Mesenteric fat pad (tissue), 1 donor: ENCODE measurements around the gene VPS8. TPM values are rescaled to one million over a fixed set of nuclear protein-coding genes. Genes with fewer than 3 reads are reported as not detected.

Experiments
- DNase-seq: peaks from one replicate; pipeline ENCODE4 v3.0.0-alpha.2; 2020; ENCODE audit warnings: low spot score
- total RNA-seq: library from RNA; stranded (reverse); fragmentation: NEBNext Ultra II Directional; extraction: Animal tissue kit (Norgen Biotek cat#: 25700); gene quantifications from one replicate; pipeline ENCODE4 v1.2.1, GENCODE V29; 2021
- donor health status: DM: yes; HTN: yes; CAD: no.

Gene VPS8
- total RNA-seq, 1 donor from 2014 or later = 55.0 TPM

DNA sequence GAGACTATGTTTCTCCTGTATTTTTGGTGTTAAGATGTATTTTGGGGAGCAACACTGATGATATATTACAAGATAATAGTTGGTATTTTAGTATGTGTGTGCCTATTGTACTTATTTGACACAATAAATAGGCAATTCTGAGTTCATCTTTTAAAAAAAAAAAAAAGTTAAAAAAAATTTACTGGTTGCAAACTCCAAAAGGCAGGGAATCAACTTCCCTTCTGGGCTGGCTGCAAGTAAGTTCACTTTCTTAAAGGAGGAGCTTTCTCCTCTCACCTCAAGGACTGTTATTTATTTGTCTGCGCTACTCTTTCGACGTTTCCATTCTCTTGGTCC is 335 bp upstream of the VPS8 start:
- no peak for DNase-seq

DNA sequence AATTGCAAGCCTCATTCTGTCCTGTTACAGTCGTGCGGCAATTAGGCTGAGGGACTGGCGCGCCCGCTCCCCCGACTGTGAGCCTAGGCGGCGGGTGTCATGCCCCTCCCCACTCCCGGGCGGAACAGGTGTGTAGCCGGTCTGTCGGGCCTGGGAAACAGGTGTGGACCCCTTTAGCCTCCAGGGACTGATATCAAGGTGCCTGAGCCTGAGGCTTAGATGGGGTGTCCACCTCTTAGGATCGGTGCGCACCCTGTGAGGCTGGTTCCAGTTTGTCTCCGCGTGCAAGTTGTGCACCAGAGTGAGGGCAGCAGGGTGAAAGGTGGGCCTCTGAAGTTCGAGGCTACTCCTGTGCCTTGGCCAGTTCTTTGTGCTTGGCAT is 686 bp downstream of the VPS8 start:
- no peak for DNase-seq

DNA sequence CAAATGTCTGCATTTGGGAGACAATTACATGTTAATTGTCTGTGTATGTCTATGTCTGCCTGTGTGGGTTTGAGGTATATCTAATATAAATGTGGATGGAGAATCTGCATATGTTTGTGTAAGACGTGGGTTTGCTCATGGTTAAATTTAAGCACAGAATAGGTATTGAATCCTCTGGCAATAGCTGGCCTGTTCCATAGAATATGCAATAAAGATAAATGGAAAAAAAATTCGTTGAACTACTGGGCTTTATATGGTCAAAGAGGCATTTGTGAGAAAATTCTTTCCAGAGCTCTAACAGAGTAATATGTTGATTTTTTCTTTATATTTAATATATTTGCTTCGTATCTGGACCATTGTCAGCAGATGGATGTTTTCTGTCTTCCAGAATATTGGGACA is 1.4 kb downstream of the VPS8 start:
- DNase-seq = no peak

DNA sequence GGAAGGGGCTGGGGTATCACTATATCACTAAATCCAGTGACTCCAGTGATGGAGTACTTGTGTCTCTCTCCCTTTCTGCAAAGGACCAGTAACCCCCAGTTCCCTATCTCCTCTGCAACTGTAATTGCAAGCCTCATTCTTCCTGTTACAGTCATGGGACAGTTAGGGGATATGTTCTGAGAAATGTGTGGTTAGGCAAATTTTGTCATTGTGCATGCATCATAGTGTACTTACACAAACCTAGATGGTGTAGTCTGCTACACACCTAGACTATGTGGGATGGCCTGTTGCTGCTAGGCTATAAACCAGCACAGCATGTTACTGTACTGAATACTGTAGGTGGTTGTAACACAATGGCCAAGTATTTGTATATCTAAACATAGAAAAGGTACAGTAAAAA is 2.2 kb downstream of the VPS8 start:
- no peak for DNase-seq

DNA sequence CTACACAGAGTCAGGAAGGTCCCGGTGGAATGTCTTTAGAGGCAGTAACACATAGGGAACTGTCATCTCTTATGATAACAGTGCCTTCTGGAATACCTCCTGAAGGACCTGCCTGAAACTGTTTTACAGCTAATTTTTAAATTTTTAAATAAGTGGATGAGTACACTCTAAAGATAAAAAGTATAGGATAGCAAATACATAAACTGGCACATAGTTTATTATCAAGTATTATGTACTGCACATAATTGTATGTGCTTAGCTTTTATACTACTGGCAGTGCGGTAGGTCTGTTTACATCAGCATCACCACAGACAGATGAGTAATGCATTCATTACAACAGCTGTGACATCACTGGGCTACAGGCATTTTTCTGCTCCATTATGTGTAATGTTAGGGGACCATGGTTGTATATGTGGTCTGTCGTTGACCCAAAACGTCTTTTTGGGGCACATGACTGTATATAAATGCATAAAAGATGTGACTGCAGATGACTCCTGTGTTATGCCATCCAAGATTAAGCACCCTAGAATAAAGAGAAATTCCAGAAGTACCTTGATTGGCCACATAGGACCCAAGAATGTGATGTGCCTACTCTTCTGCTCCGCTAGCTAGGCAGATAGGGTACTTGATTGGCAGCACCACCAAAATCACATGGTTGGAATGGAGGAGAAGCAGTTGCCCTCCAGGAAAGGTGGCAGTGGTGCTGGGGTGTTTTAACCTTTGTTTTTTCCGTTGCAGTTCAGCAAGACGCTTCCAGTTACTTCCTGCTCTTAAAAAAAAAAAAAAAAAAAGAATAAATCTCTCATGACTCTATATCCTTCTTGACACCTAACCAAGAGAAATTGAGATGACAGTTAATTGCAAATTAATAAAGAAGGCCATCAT is 3.3 kb downstream of the VPS8 start:
- no peak for DNase-seq

DNA sequence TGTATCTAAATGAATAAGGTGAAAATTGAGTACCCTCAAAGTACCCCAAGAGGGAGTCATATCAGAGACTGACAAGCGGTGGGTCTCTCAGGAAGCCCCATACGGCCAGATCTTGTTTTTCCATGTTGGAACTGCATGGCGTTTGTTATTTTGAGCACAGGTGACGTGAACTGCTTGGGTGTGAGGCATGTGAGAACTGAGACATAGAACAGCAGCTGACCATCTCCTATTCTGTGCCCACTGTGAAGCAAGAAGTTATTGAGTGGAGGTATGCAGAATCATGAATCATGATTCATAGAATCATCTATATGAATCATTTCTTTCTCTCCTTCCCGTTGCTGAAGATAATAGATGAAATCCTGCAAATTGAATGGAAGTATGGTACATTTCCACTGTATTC is 4.6 kb downstream of the VPS8 start:
- DNase-seq = no peak

DNA sequence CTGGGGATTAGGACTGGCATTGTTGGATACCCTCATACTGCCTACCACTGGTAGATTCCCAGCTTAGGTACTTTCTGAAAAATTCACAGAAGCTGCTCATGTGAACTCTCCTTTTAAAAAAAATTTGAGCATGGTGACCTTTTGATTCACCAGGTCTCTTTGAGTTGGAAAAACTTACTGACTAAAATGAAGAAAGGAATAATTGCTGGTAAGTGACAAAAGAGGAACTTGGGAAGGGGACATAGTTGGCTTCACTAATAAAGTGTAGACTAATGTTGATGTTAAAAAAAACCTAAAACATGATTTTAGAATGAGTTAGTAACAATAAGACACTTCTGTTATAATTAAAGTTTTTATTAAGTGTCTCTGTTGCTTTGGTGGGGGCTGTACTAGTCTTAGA is 8.6 kb downstream of the VPS8 start:
- no peak for DNase-seq

DNA sequence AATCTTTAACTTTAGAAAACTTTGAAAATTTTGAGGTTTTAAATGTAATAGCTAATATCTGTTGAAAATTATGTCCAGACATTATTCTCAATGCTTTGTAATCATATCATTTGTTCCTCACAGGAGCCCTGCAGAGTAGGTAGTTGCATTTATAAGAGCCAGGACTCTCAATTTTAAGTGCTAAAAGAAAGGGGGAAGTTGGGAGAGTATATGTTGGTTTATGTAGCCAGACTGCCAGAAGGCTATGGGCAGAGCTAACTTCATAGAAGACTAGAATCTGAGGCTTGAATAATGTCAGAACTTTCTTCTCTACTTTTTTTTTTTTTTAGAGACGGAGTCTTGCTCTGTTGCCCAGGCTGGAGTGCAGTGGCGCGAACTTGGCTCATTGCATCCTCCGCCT is 9.1 kb downstream of the VPS8 start:
- no peak for DNase-seq

DNA sequence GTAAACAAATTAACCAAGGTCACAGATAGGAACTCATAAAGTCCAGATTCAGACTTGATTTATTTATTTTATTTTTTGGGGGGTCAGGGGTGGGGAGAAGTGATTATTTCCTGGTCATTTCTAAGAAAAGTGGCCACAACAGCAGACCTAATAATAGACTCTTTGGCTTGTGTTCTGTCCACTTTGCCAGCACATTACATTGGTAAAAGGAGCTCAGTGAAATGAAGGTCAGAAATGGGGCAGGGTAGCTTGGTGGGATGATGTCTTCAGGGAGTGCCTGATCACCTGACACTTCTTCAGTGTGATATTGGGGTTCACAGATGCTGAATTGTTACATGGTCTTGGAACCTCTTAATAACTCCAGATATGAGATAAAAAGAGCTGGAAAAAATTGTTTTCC is 10.1 kb downstream of the VPS8 start:
- DNase-seq = no peak

DNA sequence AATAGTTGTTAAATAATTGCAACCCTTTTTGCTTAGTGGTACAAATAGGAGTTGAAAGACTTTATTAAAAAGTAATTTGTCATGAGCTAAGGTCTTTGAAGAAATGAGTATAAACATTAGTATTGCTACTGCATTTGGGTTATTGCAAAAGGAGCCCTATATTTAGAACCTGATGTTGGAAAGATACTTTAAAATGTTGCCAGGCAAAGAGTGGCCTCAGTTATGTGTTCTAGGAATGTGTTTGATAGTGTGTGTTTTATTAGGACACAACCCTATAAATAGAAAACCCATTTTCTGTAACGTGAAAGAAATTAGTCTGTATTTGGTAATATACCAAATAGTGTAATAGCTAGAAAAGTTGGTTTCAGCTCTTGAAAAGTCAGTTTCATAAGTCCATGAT is 10.7 kb downstream of the VPS8 start:
- no peak for DNase-seq

DNA sequence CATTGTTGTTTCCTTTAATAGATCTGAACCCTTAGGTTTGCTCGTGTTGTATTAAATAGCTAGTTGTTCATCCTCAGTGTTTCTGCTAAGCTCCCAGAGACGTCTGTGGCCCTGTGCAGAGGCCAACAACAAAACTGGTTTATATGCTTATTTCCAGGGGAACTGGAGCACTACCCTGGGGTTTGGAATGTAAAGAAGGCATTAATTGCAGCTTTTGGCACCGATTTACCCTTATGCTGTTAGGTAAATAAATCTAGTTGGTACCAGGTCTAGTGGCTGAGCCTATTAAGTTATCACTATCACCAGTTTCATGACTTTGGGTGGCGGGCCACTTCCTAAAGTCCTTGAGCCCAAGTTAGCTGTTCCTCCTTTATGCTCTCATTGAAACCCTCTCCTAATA is 12.0 kb downstream of the VPS8 start:
- no peak for DNase-seq

DNA sequence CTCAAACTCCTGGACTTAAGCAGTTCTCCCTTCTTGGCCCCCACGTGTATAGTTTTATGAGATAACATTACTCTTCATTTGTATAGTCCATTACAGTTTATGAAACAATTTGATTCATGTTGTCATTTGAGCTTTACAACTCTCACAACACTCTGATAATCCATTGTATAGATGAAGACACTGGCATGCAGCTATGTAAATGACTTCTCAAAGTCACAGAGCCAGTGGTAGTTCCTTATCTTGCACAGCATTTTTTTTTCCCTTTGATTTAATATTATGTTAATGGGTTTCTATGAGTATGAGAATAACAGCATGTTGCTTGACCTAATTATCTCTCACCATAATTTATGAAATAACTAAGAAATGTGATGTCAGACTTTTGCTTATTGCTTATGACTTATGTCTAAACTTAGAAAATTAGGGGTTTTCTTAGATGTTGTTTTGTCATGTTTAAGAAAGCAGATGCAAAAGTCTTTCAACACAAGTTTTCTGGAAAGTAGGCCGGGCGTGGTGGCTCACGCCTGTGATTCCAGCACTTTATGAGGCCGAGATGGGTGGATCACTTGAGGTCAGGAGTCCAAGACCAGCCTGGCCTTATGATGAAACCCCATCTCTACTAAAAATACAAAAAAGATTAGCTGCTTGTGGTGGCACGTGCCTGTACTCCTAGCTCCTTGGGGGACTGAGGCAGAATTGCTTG is 13.3 kb downstream of the VPS8 start:
- no peak for DNase-seq

DNA sequence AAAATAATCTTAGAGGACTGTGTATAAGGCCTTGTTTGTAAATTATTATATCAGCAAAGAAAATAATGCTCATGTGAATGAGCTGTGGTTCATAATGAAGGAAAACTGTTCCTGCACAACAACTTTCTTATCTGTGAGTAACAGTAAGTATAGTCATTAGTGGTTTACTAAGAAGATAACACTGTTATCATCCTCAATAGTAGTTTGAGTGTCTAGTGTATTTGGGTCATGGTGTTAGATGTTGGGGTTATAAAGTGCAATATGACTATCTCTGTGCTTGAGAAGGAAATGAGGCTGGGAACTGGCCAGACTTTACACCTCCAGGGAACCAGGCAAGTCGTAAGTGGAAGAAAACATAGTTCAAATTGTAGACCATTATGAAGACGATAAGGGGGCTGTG is 15.6 kb downstream of the VPS8 start:
- DNase-seq = no peak

DNA sequence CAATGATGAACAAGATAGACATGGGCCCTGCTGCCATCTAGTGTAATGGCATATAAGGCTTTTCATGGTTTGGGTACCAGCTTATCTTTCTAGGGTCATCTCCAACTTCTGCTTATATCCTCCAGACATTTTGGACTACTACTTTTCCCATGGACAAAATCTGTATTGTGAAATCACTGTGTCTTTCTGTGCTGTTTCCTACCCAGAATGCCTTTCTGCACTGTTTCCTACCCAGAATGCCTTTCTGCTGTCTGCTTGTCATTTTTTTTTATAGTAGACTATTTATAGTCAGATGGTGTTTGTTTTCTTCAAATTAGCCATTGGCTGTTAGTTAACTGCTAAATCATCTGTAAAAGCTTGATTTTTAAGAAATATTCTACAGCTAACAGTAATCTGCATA is 20.1 kb downstream of the VPS8 start:
- no peak for DNase-seq

DNA sequence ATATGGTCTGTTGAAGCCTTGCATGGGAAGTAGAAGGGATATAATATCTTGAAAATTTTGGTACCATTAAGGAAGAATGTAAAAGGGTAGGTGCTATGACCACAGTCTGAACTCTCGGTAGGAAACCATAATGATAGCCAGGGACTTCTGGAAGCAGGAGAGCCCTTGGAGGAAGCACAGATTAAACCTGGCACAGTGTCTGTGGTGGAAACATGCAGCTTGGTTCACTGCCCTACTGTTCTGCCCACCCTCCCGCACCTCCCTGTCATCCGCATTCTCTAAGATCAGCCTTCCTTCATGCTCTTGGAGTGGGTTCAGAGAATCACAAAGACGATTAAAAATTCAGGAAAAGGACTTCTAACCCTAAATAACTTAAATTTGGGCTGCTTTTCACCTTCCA is 20.9 kb downstream of the VPS8 start:
- no peak for DNase-seq

DNA sequence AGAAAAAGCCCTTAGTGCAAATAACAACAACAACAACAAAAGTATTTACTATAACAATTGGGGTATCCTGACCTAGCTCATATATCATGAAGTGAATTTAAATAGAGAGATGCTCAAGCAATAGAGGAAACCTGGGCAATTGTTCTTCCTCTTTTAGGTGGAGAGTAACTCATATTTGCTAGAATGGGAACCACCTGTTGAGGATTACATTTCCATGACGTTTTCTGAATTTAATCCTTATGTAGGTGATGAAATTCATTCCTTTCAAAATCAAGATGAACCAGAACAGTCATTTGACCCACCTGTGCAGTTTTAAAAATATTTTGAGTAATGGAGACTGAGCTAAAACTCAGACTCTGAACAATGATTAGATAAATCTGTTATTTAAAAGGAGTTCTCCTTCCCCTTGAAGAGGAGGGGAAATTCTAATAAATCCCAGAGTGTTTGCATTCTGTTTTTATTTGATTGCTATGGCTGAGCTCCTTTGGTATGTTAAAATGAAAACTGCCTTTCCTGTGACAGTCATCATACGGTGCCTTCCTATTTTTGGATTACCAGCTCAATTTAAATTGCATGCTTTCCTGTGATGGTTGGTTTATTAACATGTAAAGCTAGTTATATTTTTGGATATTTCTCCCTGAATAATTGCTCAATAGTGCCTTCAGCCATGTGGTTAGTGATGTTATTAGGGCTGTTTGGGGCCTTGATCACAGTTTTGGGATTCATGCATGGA is 24.3 kb downstream of the VPS8 start:
- no peak for DNase-seq

DNA sequence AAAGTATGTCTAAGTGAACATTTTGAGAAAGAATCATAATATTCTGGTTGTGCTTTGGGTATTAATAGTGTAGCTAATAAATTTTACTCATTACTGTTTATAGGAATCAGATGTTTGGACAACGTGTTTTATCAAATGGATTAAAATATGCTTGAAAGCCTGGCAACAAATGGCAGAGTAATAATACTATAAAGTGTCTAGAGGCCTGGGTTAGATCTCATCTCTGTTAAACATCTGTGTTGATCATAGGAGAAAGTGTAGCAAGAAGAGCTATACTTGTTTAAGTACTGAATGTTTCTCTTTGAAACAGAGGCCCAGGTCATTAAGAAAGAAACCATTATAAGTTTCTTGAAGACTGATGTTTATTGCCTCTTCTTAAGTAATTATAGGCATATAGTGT is 30.5 kb downstream of the VPS8 start:
- no peak for DNase-seq

DNA sequence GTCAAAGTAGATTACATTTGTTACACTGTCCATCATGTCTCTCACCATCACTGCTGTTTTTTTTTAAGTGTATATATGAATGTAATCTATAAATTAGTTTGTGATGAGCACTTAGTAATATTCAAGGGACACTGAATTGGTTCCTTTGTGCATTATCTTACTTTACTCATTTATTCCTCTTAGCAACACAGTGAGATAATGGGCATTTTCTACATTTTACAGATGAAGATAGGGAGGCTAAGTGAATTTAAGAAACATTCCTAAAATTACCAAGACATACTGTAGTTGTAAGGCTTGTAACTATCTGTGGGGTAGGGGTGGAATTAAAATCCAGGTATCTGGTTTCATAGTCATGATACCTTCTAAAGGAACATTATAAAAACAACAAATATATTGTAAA is 33.9 kb downstream of the VPS8 start:
- DNase-seq = no peak

DNA sequence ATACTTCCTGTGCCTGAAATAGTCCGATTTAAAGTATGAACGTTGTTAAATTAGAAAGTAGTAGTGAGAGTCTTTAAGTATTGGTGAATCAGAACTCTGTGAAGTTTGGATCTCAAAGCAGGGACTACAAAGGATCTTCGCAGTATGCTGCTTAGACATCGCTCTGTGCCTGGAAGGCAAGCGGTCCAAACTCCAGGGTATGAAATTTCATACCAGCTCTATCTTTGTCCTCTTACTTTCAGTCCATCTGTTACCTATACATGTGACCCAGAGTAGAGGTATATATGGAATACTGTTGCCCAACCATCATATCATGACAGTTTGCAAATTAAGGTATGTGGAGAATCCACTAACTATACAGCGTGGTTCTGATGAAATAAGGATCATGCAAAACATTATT is 34.5 kb downstream of the VPS8 start:
- no peak for DNase-seq

DNA sequence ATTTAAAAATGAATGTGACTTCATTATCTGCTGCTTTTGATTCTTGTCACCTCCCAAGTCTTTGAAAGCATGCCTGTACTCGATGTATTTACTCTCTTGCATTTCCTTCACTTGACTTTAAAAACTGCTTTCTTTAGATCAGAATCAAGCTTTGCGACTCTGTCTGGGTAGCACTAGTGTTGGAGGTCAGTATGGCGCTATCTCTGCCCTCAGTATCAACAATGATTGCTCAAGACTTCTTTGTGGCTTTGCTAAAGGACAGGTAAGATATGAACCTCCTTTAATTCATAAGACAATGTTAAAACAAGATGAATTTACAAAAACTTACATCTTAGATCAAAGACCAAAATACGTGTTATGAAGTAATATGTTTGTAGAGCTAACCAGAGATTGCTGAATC is 37.0 kb downstream of the VPS8 start:
- DNase-seq = no peak

DNA sequence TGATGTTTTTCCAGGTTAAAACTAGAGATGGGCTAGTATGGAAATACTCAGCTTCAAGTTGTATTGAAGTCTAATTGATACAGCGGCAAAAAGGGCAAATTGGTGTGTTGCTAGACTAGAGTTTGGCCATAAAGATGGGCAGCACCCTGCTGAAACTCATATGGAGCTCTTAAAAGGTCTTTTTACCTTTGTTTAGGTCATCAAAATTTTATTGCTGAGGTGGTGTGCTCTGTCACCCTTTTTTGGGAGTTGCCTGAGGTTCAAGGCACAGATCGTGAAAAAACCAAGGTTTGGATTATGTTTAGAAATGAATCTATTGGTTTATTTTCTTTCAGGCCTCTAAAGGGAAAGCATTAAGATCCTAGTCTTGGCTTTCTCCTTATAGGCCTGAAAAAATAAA is 38.2 kb downstream of the VPS8 start:
- no peak for DNase-seq

DNA sequence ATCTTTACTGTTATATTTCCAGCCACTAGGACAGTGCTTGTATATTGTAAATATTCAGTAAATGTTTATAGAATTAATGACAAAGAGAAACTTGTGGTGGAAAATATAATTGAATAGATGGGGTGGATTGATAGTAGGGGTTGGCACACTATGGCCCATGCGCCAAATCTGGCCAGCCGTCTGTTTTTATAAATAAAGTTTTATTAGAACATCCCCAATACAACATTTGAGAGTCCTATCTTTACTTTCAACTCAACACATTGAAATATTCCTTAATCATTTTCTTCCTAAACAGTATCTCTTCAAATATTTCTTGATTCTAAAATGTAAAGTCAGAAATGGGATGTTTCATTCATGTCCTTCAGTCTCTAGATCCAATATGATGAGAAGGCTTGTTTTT is 45.1 kb downstream of the VPS8 start:
- DNase-seq = no peak

DNA sequence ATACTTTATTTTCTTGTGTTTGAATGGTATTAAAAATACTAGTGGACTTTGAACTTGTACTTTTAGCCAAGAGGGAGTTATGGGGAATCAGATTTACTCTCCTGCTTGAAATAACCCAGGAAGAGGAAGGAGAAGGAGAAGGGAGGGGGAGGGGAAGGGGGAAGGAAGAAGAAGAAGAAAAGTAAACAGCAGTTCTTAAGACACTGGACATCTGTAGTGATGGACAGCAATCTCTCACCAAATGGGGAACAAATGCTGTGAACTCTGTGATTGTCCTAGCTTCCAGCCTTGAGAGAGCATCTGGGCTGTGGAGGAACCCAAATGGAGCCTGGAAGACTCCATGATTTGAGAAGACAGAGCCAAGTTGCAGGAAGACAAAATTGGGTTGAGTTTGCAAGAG is 52.0 kb downstream of the VPS8 start:
- no peak for DNase-seq
